Activated CD4-positive, CD25-positive, alpha-beta regulatory T cell treated with anti-CD3 and anti-CD28 coated beads, Interleukin-2, amount 50 U/mL, for 72 hours (primary cell): ENCODE data around the gene TMEM225B.
"Not testable (repeated sequence)": the region's sequence is repeated elsewhere in the genome, so short reads cannot be mapped to it uniquely, and the experiment has no call there.

Experiments used
- DNase-seq: peaks from one replicate; pipeline ENCODE4 v3.0.0; 2021

TMEM225B gene

DNA sequence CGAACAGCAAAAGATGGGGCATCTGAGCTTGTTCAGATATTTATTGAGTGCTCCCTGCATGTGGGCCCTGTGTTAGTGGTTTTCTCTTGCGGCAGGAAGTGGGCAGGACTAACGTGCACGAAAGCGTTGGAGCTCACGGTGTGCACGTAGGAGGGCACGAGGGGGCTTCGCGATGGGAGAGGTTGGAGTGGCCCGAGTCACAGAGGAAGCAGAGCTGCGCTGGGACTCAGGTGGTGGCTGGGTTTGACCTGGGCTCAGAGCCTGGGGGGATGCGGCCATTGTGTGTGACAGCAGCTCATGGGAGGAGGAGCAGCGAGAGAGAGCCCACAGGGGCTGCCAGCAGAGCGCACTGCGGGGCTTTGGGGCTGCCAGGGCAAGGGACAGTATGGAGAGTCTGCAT is 26.4 kb downstream of the TMEM225B start:
- DNase-seq = peak; percentile 60

DNA sequence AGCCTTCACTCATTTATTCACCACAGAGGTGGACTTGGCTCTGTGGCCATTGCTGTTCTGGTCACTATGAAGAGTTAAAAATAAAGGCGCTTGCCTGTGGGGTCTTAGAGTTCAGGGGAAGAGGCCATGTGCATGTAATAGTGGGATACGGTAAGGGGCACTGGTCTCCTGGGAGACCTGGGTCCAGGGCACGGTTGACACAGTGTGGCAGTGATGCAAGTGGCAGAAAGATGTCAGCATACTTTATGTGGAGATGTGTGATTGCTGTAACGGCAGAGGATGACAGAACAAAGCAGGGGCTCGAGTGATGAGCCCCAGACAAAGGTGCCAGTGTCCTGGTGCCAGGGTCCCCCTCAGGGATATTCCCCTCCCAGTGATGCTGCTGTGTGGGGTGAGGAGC is 27.3 kb downstream of the TMEM225B start:
- DNase-seq = no peak

DNA sequence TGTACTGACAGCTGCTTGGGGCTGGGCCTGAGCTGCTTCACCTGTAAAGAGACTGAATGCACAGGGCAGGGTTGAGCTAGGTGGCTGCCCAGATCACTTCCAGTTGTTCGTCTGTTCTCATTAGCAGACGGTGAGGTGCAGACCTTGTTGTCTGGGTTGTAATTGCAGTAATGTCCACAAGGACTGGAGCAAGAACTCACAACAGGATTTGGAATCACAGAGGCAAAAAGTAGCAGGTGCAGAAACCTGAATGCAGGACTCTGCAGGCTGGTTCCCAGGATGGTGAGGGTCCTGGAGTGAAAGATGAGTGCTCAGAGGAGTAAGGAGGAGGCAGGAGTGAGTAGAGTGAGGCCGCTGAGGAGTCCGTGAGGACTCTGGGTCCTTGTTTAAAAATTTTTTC is 27.9 kb downstream of the TMEM225B start:
- DNase-seq = no peak

DNA sequence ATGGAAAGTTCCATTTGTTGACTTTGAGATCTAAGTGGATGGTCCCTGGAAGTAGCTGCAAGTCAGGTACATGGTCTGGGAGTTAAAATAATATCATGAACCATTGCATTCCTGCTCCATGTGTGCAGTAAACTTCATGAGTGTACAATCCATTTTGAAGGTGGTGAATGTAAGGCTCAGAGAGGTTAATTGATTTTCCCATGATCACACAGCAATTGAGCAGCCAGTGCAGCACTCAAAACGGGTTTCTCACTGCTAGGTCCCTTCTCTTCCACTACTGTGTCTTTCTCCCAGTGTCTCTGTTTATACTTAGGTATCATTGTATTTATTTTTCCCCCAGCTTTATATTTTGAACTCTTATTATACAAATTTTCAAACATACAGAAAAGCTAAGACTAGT is 28.6 kb downstream of the TMEM225B start:
- DNase-seq = no peak

DNA sequence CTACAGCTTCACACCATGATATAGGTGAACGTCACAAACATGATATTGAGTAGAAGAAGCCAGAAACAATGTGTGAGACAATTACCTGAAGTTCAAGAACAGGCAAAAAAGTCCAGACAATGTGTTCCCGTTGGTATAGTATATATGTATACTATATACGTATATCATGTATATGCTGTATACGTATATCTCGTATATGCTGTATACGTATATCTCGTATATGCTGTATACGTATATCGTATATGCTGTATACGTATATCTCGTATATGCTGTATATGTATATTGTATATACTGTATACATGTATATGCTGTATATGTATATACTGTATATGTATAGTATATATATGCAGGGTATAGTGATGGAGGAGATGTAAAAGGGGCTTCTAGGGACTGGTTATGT is 29.4 kb downstream of the TMEM225B start:
- DNase-seq = no peak

DNA sequence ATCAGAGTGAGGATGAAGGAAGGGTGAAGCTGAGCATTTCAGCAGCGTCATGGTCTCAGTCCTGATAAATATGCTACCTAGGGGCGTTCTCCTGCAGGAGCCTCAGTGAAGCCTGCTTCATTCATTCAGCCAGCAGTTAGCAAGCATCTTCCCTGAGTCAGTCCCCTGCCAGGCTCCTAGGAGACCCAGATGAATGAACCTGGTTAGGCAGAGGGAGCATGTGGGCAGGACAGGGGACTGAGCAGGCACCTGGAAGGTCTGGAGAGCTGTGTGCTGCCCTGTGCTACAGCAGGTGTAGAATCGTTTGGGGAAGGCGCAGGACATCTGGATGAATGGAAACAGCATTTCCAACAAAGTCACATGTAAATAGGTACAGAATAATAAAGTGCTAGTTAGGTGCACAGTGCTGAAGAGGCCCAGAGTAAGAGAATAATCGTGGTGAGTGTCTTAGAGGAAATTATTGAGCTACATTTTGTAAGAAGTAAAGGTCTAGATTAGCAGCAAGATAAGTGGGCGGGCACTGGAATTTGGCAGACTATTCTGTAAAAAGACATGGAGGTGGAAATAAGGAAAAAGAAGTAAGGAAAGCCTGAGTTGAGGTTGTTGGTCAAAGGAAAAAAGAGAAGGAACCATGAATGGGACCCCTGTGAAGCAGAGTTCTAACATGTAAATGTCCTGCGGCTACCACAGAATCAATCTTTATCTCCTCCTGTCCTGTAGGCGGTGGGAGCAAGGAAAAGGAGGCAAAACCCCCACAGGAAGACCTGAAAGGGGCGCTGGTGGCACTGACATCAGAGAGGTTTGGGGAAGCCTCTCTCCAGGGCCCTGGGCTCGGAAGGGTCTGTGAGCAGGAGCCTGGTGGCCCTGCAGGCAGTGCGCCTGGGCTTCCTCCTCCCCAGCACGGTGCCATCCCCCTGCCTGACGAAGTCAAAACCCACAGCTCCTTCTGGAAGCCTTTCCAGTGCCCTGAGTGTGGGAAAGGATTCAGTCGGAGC is 30.7 kb downstream of the TMEM225B start:
- no peak for DNase-seq

DNA sequence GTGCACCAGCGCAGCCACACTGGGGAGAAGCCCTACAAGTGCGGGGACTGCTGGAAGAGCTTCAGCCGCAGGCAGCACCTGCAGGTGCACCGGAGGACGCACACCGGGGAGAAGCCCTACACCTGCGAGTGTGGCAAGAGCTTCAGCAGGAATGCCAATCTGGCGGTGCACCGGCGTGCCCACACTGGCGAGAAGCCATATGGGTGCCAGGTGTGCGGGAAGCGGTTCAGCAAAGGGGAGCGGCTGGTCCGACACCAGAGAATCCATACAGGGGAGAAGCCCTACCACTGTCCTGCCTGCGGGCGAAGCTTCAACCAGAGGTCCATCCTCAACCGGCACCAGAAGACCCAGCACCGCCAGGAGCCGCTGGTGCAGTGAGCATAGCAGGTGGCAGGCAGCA is 31.6 kb downstream of the TMEM225B start:
- no peak for DNase-seq

DNA sequence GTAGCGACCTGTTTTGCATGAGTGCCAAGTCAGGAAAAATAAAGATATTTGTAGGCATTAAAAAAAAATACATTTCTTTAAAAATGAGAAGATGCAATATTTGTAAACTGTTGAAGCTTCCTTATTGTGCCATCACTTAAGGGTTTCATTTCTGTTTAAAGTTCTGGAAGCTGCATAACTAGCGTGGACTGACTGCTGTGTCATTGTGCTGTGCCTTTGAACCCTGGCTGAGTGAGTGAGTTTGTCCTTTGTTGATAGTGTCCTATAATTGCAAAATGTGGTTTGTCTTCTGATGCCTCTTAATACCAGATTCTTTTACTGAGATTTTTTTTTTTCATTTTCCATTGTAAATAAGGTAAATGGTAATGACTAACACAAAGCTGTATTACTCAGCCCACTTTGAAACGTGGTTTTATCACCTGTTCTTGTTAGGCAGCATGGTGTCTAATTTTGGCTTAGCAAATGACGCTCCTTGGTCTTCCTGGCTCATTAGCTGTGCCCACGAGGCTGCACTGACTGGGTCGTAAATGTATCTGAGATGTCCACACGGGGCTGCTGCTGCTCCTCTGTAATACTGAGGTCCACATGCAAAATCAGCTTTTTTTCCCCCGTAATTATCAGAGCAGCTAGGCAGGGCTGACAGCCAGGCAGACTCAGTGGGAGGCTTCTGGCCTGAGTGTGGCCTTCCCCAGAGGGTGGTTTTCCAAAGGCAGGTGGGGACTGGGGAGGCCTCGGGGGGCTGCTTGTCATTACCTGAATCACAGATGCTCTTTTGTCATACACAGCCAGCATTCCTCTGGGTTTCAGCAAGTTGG is 33.4 kb downstream of the TMEM225B start:
- no peak for DNase-seq

DNA sequence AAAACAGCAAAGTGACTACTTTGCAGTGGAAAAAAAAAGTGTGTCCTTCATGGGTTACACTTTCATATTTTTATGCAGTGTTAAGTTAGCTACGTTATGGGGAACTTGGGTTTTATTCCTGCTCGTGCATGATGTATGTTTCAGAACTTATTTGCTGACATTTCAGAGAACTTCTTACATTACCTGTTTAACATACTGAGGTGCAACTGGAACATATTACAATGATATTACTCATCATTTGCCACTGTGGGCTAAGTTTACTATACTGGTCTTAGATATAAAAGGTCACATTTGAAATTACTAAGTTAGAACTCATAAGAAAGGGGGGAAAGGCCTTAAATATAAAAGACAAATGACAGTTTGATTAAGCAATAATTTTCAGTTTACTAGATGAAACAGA is 39.3 kb downstream of the TMEM225B start:
- DNase-seq = not testable (repeated sequence)

DNA sequence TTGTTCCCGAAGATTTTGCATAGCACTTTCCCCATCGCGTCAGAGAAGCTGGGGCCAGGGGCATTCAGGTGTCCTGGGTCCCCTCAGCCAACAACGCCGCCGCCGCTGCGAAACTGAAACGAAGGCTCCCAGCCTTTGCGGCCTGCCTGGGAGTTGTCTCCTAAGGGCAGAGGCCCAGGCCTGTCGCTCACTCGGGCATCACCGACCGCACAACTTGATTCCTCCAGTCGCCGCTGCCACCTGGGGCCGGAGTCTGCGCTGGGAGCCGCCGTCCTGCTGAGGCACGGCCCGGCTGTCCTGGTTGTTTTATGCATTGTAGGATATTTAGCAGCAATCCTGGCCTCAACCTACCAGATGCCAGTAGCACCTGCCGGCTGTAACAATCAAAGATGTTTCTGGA is 40.7 kb downstream of the TMEM225B start:
- no peak for DNase-seq

DNA sequence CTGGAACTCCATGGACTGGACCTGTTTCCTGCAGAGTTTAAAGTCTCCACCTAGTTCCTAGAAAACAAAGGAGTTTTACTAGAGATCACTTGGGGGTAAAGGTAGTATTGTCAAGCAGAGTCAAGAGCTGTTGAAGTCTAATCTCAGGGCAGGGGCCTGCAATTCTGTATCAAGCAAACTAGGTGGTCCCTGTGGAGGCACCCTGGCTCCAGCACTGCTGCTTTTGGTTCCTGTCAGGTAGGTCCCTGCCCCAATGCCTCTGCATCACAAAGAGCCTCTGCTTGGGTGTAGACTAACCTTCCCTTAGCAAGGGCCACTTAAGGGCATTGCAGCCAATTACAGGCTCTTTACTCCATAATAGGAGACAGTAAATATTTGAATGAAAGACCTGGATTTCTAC is 41.2 kb downstream of the TMEM225B start:
- DNase-seq = no peak

DNA sequence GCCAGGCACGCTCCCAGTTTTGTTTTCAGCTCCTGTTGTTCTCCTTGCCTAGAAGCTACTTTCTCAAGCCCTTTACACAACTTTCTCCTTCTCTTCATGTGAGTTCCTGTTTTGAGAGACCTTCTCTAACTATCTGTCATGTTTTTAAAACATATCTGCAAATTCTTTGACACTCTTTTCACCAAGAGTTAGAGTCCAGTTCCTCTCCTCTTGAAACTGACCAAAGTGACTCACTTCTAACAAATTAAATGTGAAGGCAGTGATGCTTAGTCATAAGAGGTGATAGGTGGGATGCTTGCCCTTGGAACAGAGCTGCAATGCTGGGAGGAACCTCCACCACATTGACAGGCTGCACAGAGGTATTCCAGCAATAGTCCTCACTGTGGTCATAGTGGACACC is 44.0 kb downstream of the TMEM225B start:
- DNase-seq = no peak

DNA sequence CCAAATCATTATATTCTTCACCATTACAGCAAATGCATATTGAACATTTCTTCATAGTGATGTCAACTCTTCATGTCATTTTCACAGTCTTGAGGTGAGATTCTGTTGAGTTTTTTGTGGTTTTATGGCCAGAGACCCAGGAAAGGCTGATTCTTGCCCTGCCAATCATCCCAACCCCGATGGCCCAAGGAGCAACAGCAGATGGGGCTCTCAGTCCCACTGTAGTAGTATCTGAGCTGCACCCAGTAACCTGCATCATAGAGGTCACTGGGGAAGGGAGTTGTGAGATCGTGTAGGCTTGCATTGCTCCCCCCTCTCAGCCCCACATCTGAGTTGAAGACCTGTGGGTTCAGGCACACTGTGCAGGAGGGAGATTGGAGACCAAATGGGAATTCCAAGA is 45.4 kb downstream of the TMEM225B start:
- no peak for DNase-seq

DNA sequence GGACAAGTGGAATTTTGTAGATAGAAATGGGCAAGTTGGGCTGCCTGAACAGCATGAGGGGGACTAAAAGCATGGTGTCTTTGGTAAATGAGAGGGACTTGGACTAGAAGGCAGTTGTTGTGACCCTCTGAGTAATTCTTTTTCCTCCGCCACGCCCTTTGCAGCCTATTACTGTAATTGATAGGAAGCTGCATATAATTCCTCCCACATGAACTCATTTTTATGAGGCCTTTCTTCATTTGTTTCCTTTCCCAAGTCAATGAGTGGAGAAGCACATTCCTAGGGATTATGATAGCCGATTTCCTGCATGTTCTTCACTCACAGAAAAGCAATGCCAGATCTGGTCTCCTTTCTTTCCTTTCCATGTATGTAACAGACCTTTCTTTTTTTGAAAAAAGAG is 46.4 kb downstream of the TMEM225B start:
- DNase-seq = no peak

DNA sequence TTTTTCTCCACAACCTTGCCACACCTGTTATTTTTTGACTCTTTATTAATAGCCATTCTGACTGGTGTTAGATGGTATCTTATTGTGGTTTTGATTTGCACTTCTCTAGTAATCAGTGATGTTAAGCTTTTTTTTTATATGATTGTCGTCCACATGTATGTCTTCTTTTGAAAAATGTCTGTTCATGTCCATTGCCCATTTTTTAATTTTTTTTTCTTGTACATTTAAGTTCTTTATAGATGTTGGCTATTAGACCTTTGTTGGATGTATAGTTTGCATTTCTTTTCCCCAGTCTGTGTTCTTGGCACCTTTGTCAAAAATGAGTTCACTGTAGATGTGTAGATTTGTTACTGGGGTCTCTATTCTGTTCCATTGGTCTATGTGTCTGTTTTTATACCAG is 47.5 kb downstream of the TMEM225B start:
- DNase-seq = no peak

DNA sequence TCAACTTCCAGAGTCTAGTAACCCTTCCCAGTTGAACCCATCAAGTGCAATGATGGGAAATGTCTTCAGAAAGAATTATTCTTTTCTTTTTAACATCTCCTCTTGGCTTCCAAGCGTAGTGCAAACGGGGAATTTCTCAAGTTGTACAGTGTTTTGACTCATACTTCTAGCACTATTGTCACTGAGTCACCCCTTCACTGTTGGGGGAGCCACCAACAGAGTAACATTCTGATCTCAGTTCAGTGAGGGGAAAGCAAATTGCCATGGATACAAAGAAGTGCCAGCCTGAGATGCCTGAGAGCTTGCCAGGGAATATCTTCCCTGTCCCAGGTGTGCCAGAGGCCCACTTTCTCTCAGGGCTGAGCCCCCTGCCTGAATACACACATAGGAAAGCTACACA is 50.8 kb downstream of the TMEM225B start:
- DNase-seq = no peak

DNA sequence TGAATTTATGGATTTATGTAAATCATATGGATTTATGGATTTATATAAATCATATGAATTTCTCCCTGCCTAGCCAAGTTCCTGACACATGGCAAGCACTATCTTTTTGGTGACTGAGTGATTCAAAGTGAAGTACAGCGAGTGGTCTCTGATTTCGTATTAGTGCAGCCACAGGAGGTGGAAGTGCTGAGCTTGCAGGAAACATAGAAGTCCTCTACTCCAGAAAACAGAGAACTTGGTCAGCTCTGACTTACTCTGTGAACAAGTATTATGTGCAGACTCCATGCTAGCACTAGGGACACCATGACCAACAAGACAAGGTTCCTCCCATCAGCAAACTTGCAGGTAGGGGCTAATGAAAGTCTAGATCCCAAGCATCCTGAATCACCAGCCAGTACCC is 53.2 kb downstream of the TMEM225B start:
- DNase-seq = no peak

DNA sequence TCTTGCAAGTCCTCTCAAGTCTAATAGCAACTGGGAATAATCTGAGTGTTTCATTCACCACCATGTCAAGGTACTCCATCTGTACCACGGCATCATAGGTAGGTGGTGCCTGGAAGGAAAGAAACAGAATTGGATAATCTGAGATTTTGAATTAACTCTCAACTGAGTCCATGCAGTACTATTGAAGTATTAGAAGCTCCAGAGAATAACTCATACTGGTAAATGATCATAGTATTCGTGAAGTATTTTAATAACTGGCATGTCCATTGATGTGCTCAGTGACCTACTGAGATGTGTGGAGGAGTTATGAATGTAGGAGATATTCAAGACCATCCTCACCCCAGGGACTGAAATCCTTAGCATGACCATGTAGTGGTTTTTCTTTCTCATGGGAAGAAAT is 54.6 kb downstream of the TMEM225B start:
- DNase-seq = no peak

DNA sequence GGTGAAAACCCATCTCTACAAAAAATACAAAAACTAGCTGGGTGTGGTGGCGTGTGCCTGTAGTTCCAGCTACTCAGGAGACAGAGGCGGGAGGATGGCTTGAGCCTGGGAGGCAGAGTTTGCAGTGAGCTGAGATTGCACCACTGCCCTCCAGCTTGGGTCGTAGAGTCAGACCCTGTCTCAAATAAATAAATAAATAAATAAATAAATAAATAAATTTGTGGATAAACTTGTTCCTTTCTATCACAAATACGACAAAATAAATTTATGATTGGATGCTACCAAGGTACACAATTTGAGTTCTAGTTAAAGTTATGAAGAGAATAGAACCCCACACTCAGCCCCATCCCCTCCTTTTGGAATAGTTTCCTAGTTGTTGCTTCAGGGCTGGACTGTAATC is 55.2 kb downstream of the TMEM225B start:
- not testable (repeated sequence) for DNase-seq

DNA sequence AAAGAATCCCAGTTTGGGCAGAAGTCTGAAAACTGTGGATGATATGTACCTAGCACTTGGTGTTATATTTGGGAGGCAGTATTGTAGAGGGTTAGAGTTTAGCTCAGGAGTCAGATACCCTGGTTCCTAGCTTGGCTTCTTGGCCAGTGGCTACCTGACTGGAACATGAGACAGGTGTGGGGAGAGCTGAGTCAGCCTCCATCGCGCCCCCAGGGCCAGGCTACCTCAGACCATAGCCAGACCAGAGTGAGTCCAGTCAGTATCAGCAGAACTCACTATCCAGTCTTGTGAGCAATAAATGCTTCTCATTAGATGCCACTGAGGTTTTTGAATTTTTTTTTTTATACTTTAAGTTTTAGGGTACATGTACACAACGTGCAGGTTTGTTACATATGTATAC is 55.7 kb downstream of the TMEM225B start:
- DNase-seq = no peak

DNA sequence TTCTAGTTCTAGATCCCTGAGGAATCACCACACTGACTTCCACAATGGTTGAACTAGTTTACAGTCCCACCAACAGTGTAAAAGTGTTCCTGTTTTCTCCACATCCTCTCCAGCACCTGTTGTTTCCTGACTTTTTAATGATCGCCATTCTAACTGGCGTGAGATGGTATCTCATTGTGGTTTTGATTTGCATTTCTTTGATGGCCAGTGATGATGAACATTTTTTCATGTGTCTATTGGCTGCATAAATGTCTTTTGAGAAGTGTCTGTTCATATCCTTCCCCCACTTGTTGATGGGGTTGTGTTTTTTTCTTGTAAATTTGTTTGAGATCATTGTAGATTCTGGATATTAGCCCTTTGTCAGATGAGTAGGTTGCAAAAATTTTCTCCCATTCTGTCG is 56.6 kb downstream of the TMEM225B start:
- DNase-seq = not testable (repeated sequence)

DNA sequence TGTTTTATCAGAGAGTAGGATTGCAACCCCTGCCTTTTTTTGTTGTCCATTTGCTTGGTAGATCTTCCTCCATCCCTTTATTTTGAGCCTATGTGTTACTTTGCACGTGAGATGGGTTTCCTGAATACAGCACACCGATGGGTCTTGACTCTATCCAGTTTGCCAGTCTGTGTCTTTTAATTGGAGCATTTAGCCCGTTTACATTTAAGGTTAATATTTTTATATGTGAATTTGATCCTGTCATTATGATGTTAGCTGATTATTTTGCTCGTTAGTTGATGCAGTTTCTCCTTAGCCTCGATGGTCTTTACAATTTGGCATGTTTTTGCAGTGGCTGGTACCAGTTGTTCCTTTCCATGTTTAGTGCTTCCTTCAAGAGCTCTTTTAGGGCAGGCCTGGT is 59.8 kb downstream of the TMEM225B start:
- not testable (repeated sequence) for DNase-seq
